Adrenal gland (tissue), 12 donors: ENCODE measurements around the gene KCTD2. TPM values are rescaled to one million over a fixed set of nuclear protein-coding genes. Genes with fewer than 3 reads are reported as not detected.

Source experiments
- DNase-seq, 7 donors: peaks; one replicate each; pipeline ENCODE4 v3.0.0-alpha.2; 2019 to 2020
- H3K27ac ChIP-seq, 5 donors: fragments of 200-600 bp; sonication (generic) in 4 of 5; 1 replicate in 3 of 5; 2 replicates in 2 of 5; pipeline versions ENCODE4 v1.5.1 to v1.8.0; 2016 to 2020; ENCODE audit warnings: mild to moderate bottlenecking in 1 of 5
- H3K27me3 ChIP-seq: fragments of 200-600 bp; 2 replicates; pipeline ENCODE4 v1.8.0; 2021
- H3K36me3 ChIP-seq, 2 donors: fragments of 200-600 bp; replicated peaks in 1 of 2; 1 replicate in 1 of 2; 2 replicates in 1 of 2; pipeline versions ENCODE4 v1.5.1 to v1.8.0; 2018 to 2022
- H3K4me1 ChIP-seq, 2 donors: fragments of 200-600 bp; replicated peaks in 1 of 2; 1 replicate in 1 of 2; 2 replicates in 1 of 2; pipeline versions ENCODE4 v1.5.1 to v1.8.0; 2018 to 2021
- H3K4me3 ChIP-seq, 4 donors: fragments of 200-600 bp; sonication (generic) in 3 of 4; one replicate each; pipeline ENCODE4 v1.5.1; 2016 to 2018
- H3K9me3 ChIP-seq, 3 donors: fragments of 200-600 bp; sonication (generic) in 1 of 3; replicated peaks in 1 of 3; 1 replicate in 2 of 3; 2 replicates in 1 of 3; pipeline versions ENCODE4 v1.5.1 to v1.8.0; 2016 to 2021
- CTCF ChIP-seq, 6 experiments: fragments of 450-650 bp in 4 of 6; fragments of 200-600 bp in 2 of 6; sonication (generic) in 1 of 6; IDR thresholded peaks; 1 replicate in 5 of 6; 2 replicates in 1 of 6; pipeline versions ENCODE4 v1.5.1 to v1.8.0; 2016 to 2021; ENCODE audit warnings: antibody characterized with exemption in 6 of 6, mild to moderate bottlenecking in 2 of 6, moderate library complexity in 1 of 6
- POLR2A ChIP-seq, 2 donors: fragments of 450-650 bp; IDR thresholded peaks; one replicate each; pipeline ENCODE4 v1.6.1; 2017; ENCODE audit warnings: antibody characterized with exemption in 2 of 2, mild to moderate bottlenecking in 2 of 2, moderate library complexity in 1 of 2
- WGBS, 4 donors: extraction: QIAGEN DNeasy Blood & Tissue Kit in 2 of 4; methylation state at CpG; one replicate each; pipeline versions ENCODE4 v1.1.5 to v1.1.7; 2013 to 2017; 5-methylcytosine and 5-hydroxymethylcytosine counted together
- intact Hi-C, 2 donors: fragments of 100-400 bp; cut with DNase I; formaldehyde crosslinking; loops; one replicate each; pipeline versions ENCODE4 v1.14.1 to v1.15.0; 2022 to 2023
- polyA plus RNA-seq, 3 donors: library from polyadenylated mRNA; stranded (reverse); fragments of 200-250 nt in 2 of 3; fragments of 350-450 nt in 1 of 3; fragmentation: Illumina TruSeq in 1 of 3; extraction: RNeasy Lipid Tissue Mini Kit (QIAGEN cat#74804) in 1 of 3; gene quantifications; one replicate each; pipeline ENCODE4 v1.2.3, GENCODE V29; 2013 to 2014
- total RNA-seq, 9 donors: library from RNA; depleted of rRNA in 4 of 9; stranded (reverse); fragments of >200 nt in 4 of 9; fragments of 120-200 nt in 1 of 9; fragmentation: NEBNext Ultra II Directional in 1 of 9; extraction: Animal tissue kit (Norgen Biotek cat#: 25700) in 1 of 9; gene quantifications; one replicate each; pipeline versions ENCODE4 v1.1.0 to v1.2.4, GENCODE V29; 2013 to 2023
- donor health status: healthy with polysubstance abuse.
- donor health status: Bipolar disorder and iron deficiency.
- donor health status: DM: yes; HTN: yes; CAD: no.
- donor health status: DM: no; HTN: no; CAD: no.
- donor health status: DM: no; HTN: no; CAD: no.
- donor health status: DM: yes; HTN: yes; CAD: no.

The KCTD2 gene
- total and polyA plus RNA-seq, 12 donors: 20.6 to 52.4 (median 40.5) TPM

DNA sequence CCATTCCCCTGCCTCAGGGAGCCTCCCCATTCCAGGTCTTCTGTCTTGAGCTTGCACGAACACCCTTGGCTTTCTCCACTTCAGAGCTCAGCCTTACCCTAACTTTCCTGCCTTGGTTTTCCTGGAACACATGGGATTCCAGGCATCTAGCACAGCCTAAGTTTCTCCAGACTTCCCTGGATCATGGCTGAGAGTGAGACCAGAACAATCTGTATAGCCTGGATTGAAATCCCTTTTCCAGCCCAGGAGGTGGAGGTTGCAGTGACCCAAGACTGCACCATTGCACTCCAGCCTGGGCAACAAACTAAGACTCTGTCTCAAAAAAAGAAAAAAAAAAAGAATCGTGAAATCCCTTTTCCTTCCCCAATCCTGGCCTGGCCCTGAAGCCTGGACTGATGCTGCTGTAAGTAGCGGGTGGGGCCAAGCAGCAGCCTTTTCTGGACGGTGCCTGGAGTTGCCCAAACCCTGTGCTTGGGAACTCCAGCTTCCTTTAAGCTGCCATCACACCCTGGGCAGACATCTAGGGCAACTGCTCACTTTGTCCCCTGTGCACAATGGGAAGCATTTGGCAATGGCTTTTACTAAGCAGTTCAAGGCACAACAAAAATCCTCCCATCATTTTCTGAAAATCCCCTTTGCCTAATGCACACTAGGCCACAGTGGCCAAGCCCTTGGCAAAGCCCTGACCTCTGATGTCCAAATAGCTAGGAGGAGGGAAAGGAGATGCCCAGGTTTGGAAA, 28.7 kb downstream of the KCTD2 start:
- H3K27me3 ChIP-seq: no peaks in the 10 kb centered on the region
- no peak for DNase-seq
- WGBS, 4 donors: 62 to 70% (median 66%) methylated on average over 4 of the region's 4 CpGs
- no peak overlapping the region for H3K4me3 ChIP-seq
- H3K36me3 ChIP-seq: no peaks in the 10 kb centered on the region
- intact Hi-C loops: no loop called here
- no peaks in the 10 kb centered on the region for H3K9me3 ChIP-seq
- TF ChIP-seq POLR2A (IDR thresholded peaks at IDR 0.05) (no peak), CTCF (IDR thresholded peaks at IDR 0.05) (no peak)
- no peak overlapping the region for H3K27ac ChIP-seq
- peaks cover 14 to 38% of the 10 kb centered on the region in 2 donors for H3K4me1 ChIP-seq

- peak overlapping the region in 1 of 4 donors; percentile 50 for H3K4me3 ChIP-seq
- H3K27ac ChIP-seq: peak overlapping the region in 1 of 5 donors; percentile 47
- WGBS, 4 donors: 44 to 92% (median 48%) methylated on average over 4 to 30 of the region's 30 CpGs
- no peaks in the 10 kb centered on the region for H3K36me3 ChIP-seq
- H3K27me3 ChIP-seq: no peaks in the 10 kb centered on the region
- peaks cover 14 to 38% of the 10 kb centered on the region in 2 donors for H3K4me1 ChIP-seq
- no peaks in the 10 kb centered on the region for H3K9me3 ChIP-seq
- DNase-seq: no peak
- no peak for TF ChIP-seq POLR2A (IDR thresholded peaks at IDR 0.05)
- TF ChIP-seq CTCF (IDR thresholded peaks at IDR 0.05): no peak
- intact Hi-C loops: no loop called here
Observed at GRCh38 chr17:75077072-75077495, 30.1 kb downstream of the KCTD2 start.

DNA sequence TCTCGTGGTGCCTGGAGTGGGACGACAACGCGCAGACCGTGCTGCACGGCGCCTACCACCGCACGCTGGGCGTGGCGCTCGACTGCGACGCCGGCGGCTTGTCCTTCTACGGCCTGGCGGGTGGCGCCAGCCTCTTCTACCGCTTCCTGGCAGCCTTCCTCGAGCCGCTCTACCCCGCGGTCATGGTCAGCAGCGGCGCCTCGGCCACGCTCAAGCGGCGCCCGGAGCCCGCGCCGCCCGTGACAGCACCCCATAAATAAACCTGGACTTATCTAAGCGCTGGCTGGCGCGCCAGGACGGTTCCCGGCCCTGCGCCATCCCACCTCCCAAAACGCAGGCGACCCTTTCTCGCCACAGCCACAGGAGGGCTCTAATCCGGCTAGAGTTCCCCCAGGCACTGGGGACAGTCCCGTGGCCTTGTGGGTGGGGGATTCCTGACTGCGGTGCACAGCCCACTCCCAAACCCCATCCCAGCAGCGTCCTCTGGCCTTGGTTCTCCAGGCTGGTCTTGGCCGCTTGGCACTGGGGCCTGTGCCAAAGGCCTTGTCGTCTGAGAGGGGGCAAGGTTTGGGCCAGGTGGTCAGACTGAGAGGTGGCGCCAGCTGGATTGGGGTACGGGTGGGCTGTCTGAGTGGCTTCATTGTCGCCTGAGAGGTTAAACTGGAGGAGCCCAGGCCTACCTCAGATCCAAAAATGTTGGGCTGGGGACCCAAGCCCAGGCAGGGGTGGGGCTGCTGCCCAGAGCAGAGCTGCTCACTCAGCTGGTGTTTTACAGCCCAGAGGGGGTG, 30.7 kb downstream of the KCTD2 start:
- 3 to 29% (median 5%) methylated on average over 6 to 51 of the region's 53 CpGs for WGBS, 4 donors
- DNase-seq: peak; percentile 63 to 84 (median 77)
- H3K9me3 ChIP-seq: no peaks in the 10 kb centered on the region
- no peaks in the 10 kb centered on the region for H3K27me3 ChIP-seq
- intact Hi-C loops: no loop called here
- no peaks in the 10 kb centered on the region for H3K36me3 ChIP-seq
- H3K27ac ChIP-seq: peak overlapping the region in 2 of 5 donors; percentile 8 to 47
- peaks cover 14 to 38% of the 10 kb centered on the region in 2 donors for H3K4me1 ChIP-seq
- no peak for TF ChIP-seq POLR2A (IDR thresholded peaks at IDR 0.05)
- TF ChIP-seq CTCF (IDR thresholded peaks at IDR 0.05): peak in 2 of 6 experiments; percentile 8 to 12
- H3K4me3 ChIP-seq: peak overlapping the region in 1 of 4 donors; percentile 50

GRCh38 chr17:75078284-75079022, 31.4 kb downstream of the KCTD2 start:
- no peaks in the 10 kb centered on the region for H3K36me3 ChIP-seq
- H3K9me3 ChIP-seq: no peaks in the 10 kb centered on the region
- intact Hi-C loops: no loop called here
- TF ChIP-seq POLR2A (IDR thresholded peaks at IDR 0.05) (no peak), CTCF (IDR thresholded peaks at IDR 0.05) (no peak)
- H3K4me1 ChIP-seq: peaks cover 14 to 34% of the 10 kb centered on the region in 2 donors
- no peak overlapping the region for H3K4me3 ChIP-seq
- 28 to 54% (median 48%) methylated on average over 12 to 17 of the region's 17 CpGs for WGBS, 4 donors
- H3K27ac ChIP-seq: peak overlapping the region in 2 of 5 donors; percentile 0 to 8
- H3K27me3 ChIP-seq: no peaks in the 10 kb centered on the region
- peak in 5 of 7 donors; percentile 44 to 63 (median 47) for DNase-seq
